HL-60/S4 (cell line): Measurements from ENCODE around the gene NEUROD1.
"Not testable (repeated sequence)": the region's sequence is repeated elsewhere in the genome, so short reads cannot be mapped to it uniquely, and the experiment has no call there.

ENCODE experiments used
- in situ Hi-C: fragments of 300-500 bp; cut with MboI; formaldehyde crosslinking; loops from 2 replicates; pipeline ENCODE4 v1.14.3; 2022; ENCODE audit warnings: low sequenced_read_pairs

NEUROD1 gene

GRCh38 chr2:181680055-181680936 lies at the start of gene NEUROD1:
TSS of gene NEUROD1 (minus strand) at chr2:181680517. CDS start at chr2:181678860, 1,657 bp downstream.
- in situ Hi-C loops, result no loop called here

- in situ Hi-C loops, result loop anchor here (25.0 kb wide), 1 partner anchor 237 kb away; no protein-coding TSS in a partner anchor
Measured at GRCh38 chr2:181725476-181725875, 45.2 kb upstream of the NEUROD1 start.

- in situ Hi-C loops, result loop anchor here (25.0 kb wide), 1 partner anchor 238 kb away; no protein-coding TSS in a partner anchor
Measured at GRCh38 chr2:181724662-181725061, 44.3 kb upstream of the NEUROD1 start.

GRCh38 chr2:181723731-181724130 lies 43.4 kb upstream of the NEUROD1 start:
- in situ Hi-C loops, result no loop called here

- in situ Hi-C loops, result loop anchor here (10.0 kb wide), 1 partner anchor 620 kb away; no protein-coding TSS in a partner anchor
Measured at GRCh38 chr2:181715033-181715630, 34.8 kb upstream of the NEUROD1 start.

- in situ Hi-C loops, result loop anchor here (10.0 kb wide), 1 partner anchor 616 kb away; no protein-coding TSS in a partner anchor
Measured at GRCh38 chr2:181711051-181711450, 30.7 kb upstream of the NEUROD1 start.

GRCh38 chr2:181702519-181702918 lies 22.2 kb upstream of the NEUROD1 start:
- in situ Hi-C loops, result not testable (repeated sequence)

- in situ Hi-C loops, result no loop called here
Measured at GRCh38 chr2:181698223-181698622, 17.9 kb upstream of the NEUROD1 start.

GRCh38 chr2:181697571-181697970 lies 17.3 kb upstream of the NEUROD1 start:
- in situ Hi-C loops, result no loop called here

- in situ Hi-C loops, result no loop called here
Measured at GRCh38 chr2:181697126-181697525, 16.8 kb upstream of the NEUROD1 start.

GRCh38 chr2:181694271-181694670 lies 14.0 kb upstream of the NEUROD1 start:
- in situ Hi-C loops, result no loop called here

- in situ Hi-C loops, result no loop called here
Measured at GRCh38 chr2:181690860-181691259, 10.5 kb upstream of the NEUROD1 start.

GRCh38 chr2:181686576-181687185 lies 6.4 kb upstream of the NEUROD1 start:
- in situ Hi-C loops, result no loop called here

GRCh38 chr2:181685150-181685688 lies 4.9 kb upstream of the NEUROD1 start:
- in situ Hi-C loops, result no loop called here

GRCh38 chr2:181684454-181685149 lies 4.3 kb upstream of the NEUROD1 start:
- in situ Hi-C loops, result no loop called here

- in situ Hi-C loops, result no loop called here
Measured at GRCh38 chr2:181683518-181684453, 3.5 kb upstream of the NEUROD1 start.

- in situ Hi-C loops, result no loop called here
Measured at GRCh38 chr2:181682795-181683517, 2.6 kb upstream of the NEUROD1 start.

- in situ Hi-C loops, result no loop called here
Measured at GRCh38 chr2:181682026-181682789, 1.9 kb upstream of the NEUROD1 start.
